GM18868 (cell line): ENCODE measurements around the gene HNRNPL.
"Not testable (repeated sequence)": the region's sequence is repeated elsewhere in the genome, so short reads cannot be mapped to it uniquely, and the experiment has no call there.

Experiments used
- ATAC-seq: cut with Tn5 transposase; IDR thresholded peaks from one replicate; pipeline ENCODE4 v1.9.1; 2021; ENCODE audit warnings: mild to moderate bottlenecking, moderate library complexity; ENCODE audit not compliant: unreplicated experiment

Gene HNRNPL

DNA sequence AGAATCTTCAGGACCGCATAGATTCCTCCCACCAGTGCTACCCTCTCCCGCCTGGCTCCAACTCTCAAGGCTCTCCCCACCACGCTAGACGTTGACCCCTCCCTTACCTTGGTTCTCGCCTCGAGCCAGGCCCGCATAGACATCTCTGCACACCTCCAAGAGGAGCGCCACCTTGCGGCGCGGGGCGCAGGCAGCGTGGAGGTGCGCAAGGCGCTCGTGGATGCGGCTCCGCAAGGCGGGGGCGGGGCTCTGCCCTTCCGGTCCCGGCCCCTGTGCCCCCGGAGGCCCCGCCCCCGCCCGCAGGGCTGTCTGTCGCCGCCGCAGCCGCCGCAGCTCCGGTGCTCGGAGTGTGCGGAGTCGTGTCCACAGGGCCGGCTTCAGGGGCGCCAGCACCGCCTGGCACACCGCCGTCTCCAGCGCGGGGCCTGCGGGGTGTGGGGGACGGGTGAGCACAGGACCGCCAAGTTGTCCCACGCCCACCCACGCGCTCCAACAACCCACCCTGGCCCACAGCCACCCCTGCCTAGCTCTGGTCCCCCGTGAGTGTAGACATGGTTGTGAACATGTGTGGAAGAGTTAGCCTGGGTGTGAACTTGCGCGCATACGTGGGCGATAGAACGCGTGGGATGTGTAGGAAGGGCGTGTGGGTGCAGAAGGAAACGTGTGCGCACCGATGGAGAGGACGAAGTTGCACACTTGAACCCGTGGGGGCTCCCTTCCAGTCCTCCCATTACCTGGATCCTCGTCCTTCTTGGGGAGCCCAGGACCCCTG lies 20.2 kb upstream of the HNRNPL start:
- peak; percentile 70 for ATAC-seq

DNA sequence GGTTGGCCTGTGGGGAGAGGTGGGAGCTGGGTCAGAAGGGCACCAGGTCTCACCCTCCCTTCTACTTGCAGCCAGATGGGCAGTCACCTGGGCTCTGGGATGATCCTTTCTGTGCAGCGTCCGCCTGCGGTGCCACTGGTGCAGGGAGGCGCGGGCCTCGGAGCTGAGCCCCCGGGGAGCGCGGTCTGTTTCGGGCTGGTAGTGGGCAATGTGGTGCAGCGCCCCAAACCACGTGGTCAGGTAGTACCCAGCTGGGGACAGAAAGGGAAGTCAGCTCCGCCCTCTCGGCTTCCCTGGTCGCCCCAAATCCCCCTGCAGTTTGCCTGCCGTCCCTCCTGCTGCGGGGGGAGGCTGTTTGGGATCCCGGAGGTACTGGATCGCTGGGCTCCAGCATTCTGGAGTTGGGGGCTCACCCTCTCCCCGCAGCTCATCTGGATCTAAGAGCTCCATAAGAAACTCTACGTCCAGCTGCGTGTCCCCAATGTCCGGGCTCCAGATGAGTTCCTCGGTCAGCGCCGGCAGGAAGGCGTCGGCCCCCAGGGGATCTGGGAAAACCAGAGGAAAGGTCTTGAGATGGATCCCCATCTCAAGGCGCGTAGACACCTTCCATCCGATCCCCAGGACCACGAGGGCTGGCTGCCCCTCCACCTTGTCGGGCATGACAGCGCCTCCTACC lies 19.5 kb upstream of the HNRNPL start:
- ATAC-seq: peak; percentile 9

GRCh38 chr19:38868551-38868950 lies 18.8 kb upstream of the HNRNPL start:
- ATAC-seq: no peak

DNA sequence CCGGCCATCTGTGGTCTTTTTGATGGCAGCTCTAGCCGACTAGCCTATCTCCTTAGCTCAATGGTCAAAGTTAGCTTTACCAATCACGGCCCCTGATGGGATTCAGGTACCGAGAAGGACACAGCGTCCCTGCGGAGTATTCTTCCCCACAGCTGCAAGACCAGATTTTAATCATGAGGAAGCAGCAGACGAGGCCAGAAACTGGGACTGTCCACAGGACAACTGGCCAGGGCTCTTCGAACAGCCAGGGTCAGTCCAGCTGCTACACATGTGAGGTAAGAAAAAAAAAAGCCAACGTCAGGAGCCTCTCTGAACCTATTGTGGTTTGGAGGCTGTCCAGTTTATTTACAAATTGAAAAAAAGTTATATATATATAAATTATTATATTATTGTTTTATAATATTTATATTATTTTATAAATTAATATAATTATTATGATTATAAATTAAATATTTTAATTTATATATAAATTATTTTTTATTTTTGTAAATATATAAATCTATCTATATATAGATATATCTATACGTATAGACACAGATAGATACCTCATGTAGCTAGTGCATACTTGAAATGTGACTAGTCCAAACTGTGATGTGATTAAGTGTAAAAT lies 17.5 kb upstream of the HNRNPL start:
- ATAC-seq: no peak

DNA sequence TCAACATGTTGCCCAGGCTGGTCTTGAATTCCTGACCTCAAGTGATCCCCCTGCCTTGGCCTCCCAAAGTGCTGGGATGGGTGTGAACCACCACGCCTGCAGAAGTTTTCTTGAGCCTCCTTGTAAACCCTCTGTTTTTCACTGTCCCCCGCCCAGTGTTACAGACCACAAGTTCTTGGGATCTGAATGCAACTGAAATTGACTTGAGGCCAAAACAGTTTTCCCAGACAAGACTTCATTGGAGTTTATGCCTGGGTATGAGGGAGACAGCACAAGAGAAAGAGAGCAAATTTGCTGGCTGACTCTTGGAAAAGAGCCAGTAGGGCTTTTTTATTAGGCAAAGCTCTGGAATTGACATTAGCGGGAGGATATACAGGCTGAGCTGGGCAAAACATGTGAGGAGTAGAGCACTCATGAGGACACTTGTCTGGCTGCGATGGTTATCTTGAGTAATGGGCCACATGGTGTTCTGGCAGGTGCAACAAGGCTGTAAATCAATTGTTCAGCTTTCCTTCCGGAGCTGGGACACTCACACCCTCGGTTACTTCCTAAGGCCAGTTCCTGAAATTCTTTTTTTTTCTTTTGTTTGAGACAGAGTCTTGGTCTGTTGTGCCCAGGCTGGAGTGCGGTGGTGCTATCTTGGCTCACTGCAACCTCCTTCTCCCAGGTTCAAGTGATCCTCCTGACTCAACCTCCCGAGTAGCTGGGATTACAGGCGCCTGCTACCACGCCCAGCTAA lies 12.7 kb upstream of the HNRNPL start:
- ATAC-seq: no peak

DNA sequence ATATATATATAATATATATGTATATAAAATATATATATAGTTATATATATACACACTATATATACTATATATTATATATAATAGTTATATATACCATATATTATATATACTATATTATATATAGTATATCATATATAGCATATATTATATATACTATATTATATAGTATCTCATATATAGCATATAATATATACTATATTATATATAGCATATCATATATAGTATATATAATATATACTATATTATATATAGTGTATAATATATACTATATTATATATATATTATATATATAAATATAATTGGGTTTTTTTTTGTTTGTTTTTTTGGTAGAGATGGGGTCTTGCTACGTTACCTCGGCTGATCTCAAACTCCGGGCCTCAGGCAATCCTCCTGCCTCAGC lies 11.6 kb upstream of the HNRNPL start:
- ATAC-seq: no peak

GRCh38 chr19:38859631-38860204 lies 9.9 kb upstream of the HNRNPL start:
- not testable (repeated sequence) for ATAC-seq

- ATAC-seq: no peak
Observed at GRCh38 chr19:38856813-38857212, 7.0 kb upstream of the HNRNPL start.

- ATAC-seq: not testable (repeated sequence)
Observed at GRCh38 chr19:38855751-38856150, 6.0 kb upstream of the HNRNPL start.

DNA sequence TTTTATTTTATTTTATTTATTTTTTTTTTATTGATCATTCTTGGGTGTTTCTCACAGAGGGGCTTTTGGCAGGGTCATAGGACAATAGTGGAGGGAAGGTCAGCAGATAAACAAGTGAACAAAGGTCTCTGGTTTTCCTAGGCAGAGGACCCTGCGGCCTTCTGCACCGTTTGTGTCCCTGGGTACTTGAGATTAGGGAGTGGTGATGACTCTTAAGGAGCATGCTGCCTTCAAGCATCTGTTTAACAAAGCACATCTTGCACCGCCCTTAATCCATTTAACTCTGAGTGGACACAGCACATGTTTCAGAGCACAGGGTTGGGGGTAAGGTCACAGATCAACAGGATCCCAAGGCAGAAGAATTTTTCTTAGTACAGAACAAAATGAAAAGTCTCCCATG lies 5.2 kb upstream of the HNRNPL start:
- not testable (repeated sequence) for ATAC-seq

GRCh38 chr19:38853214-38853613 lies 3.4 kb upstream of the HNRNPL start:
- no peak for ATAC-seq

- no peak for ATAC-seq
Observed at GRCh38 chr19:38852231-38853044, 2.7 kb upstream of the HNRNPL start.

DNA sequence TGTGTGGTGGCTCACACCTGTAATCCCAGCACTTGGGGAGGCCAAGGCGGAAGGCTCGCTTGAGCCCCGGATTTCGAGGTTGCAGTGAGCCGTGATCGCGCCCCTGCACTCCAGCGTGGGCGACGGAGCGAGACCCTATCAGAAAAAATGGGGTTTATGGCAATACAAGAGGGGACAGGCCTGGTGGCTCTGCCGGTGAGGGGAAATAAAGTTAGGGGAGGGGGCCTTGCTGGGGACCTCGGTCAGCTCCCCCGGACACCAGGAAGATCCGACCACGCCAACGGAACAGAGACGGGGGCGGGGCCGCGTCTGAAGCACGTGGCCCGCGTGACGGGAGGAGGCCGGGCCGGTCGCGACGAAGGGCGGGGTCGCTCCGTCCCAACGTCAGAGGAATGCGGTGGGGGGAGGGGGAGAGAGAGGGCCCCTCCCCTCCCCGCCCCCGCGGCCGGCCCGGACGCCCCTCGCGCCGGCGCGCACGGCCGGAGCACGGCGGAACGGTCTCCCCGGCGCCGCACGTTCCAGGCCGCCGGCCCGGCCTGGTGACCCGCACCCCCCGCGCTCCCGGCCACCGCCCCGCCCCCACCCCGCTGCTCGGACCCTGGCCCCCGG lies 1.9 kb upstream of the HNRNPL start:
- no peak for ATAC-seq

DNA sequence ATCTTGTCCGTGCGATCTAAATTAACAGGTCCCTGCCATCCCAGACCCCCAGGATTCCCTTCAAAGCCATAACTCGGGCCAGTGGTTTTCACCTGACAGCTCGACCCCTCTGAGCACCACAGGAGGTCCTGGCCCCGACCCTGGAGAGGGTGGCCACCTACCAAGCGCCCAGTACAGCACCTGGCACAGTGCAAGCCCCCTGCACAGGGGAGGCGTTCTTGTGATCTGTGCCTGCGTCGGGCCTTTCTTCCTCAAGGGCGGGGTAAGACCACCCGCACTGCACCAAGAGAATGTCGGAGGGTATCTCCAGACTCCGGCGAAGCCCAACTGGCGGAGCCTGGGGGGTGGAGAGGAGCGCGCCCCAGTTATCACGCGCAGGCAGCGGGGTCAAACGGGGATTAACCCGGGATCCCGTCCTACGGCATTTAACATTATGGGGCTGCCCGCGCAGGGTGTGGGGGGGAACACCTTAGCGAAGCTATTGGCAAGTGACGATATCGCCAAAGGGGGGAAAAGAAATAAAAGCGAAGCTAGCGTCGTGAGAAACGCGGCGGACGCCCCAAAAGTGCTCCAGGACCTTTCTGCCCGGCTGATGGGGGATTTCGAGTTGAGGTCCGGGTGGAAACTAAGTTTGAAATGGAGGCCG lies 1.3 kb upstream of the HNRNPL start:
- no peak for ATAC-seq

DNA sequence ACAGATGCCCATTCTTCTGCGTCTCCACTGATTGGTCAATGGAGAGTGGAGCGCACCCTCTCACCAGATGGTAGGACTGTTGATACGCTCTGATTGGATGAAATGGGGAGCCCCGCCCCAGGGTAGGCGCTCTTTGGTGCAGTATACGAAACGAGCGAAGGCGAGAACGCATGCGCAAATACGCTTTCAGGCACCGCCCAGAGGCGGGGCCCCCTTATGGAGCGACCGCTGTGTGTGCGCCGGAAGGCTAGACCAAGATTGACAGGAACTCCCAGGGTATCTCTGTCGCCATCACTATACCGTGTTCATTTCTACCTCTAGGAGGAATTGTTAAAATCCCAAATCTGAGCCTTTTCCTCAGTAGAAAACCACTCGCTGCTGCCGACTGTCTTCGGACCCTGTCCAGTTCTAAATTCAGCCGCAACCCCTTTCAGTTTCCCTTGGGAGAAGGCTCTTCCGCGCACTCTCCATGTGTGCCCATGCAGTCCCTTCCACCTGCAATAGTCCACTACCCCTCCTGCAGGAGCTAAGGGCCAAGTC lies 720 bp upstream of the HNRNPL start:
- peak; percentile 64 for ATAC-seq

DNA sequence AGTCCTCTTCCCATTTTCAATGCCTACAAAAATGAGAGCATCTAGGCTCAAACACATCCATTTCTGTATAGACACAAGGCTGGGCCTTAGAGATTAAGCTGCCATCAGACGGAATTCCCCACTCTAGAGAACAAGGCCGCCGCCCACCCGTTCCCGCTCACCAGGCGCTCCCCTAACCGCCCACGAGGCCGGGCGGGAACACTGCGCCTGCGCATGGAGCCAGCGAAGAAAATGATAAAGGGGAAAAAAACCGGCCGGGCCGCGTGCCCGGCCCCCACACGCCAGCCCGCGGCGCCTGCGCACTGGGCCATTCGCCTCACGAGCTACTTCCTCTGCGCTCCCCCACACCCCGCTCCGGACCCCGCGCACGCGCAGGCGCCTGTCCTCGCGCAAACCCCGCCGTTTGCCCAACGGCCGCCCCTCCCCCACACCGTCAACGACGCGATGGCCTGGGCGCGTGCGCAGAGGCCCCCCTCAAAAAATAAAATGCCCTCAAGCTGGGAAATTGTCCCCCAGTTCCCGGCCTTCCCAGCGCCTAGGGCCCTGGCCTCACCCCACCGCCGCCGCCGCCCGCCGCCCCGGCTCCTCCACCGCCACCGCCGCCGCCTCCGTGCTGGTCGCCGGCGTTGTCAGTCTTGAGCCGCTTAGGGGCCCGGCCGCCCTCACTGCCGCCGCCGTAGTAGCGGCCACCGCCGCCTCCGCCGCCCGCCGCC lies 483 bp downstream of the HNRNPL start:
- peak; percentile 20 for ATAC-seq

GRCh38 chr19:38848299-38849146 lies 1.3 kb downstream of the HNRNPL start:
- ATAC-seq: no peak
